Cardiac muscle cell (in vitro differentiated cells and primary cell): ENCODE data around the gene PITPNB. TPM values are rescaled to one million over a fixed set of nuclear protein-coding genes. Genes with fewer than 3 reads are reported as not detected.
A peak's percentile ranks its signal among the peaks of the same experiment; 100 is the strongest.

ENCODE experiments used
- DNase-seq, 2 donors: peaks; one replicate each; pipeline versions ENCODE4 v3.0.0 to v3.0.0-alpha.2; 2010 to 2017; ENCODE audit warnings: low read depth in 1 of 2, low spot score in 1 of 2
- H3K27ac ChIP-seq: fragments of 200-600 bp; sonication (generic); 2 replicates; pipeline ENCODE4 v1.5.1; 2016
- H3K27me3 ChIP-seq: fragments of 200-600 bp; sonication (generic); 2 replicates; pipeline ENCODE4 v1.6.0; 2016; ENCODE audit warnings: control low read depth
- H3K36me3 ChIP-seq: fragments of 200-600 bp; sonication (generic); 2 replicates; pipeline ENCODE4 v1.5.1; 2016; ENCODE audit warnings: control low read depth
- H3K4me1 ChIP-seq: fragments of 200-600 bp; sonication (generic); 2 replicates; pipeline ENCODE4 v1.8.1; 2017; ENCODE audit warnings: low read depth, mild to moderate bottlenecking, mixed run types
- H3K4me3 ChIP-seq: fragments of 200-600 bp; sonication (generic); 2 replicates; pipeline ENCODE4 v1.5.1; 2016; ENCODE audit warnings: mild to moderate bottlenecking
- H3K9me3 ChIP-seq: fragments of 200-600 bp; sonication (generic); 2 replicates; pipeline ENCODE4 v1.5.1; 2017; ENCODE audit warnings: low read depth, mild to moderate bottlenecking, control low read depth
- polyA plus RNA-seq: library from polyadenylated mRNA; unstranded; fragments of >200 nt; fragmentation: Nextera tagmentation; extraction: Ambion mirVana; gene quantifications from 2 replicates; pipeline ENCODE4 v1.2.1, GENCODE V29; 2016
- total RNA-seq: library from RNA; depleted of rRNA; stranded (reverse); fragments of >200 nt; gene quantifications from 2 replicates; pipeline ENCODE4 v1.2.3, GENCODE V29; 2016
- TF ChIP-seq, protein P1 (sequence below): IDR thresholded peaks from 2 replicates; pipeline ENCODE4 v1.5.1; 2012; ENCODE audit warnings: low read depth, mild to moderate bottlenecking, low read length

The PITPNB gene
- total and polyA plus RNA-seq, 2 experiments from 2014 or later: 73.2 to 131 TPM

DNA sequence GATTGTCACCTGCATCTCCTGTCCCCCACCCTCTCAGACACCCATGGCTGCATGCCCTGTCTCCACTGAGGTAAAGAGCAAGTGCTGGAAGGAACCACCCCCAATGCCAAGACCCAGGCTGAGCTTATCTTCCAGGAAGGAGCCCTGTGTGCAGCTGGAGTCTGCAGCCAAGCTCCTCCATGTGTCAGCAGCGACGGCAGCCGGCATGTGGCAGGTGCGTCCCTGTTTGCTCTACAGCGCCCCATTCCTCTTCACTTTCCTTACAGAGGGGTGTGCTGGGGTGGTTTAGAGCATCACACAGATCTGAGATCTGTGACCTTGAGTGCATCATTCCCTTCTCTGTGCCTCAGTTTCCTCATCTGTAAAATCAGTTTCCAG is 109.8 kb downstream of the PITPNB start:
- H3K4me1 ChIP-seq: peaks cover 10% of the 10 kb centered on the region
- no peak for DNase-seq
- H3K36me3 ChIP-seq: no peaks in the 10 kb centered on the region
- H3K4me3 ChIP-seq: no peak overlapping the region
- H3K27me3 ChIP-seq: no peaks in the 10 kb centered on the region
- no peaks in the 10 kb centered on the region for H3K9me3 ChIP-seq
- H3K27ac ChIP-seq: no peak overlapping the region
- TF ChIP-seq, protein P1, sequence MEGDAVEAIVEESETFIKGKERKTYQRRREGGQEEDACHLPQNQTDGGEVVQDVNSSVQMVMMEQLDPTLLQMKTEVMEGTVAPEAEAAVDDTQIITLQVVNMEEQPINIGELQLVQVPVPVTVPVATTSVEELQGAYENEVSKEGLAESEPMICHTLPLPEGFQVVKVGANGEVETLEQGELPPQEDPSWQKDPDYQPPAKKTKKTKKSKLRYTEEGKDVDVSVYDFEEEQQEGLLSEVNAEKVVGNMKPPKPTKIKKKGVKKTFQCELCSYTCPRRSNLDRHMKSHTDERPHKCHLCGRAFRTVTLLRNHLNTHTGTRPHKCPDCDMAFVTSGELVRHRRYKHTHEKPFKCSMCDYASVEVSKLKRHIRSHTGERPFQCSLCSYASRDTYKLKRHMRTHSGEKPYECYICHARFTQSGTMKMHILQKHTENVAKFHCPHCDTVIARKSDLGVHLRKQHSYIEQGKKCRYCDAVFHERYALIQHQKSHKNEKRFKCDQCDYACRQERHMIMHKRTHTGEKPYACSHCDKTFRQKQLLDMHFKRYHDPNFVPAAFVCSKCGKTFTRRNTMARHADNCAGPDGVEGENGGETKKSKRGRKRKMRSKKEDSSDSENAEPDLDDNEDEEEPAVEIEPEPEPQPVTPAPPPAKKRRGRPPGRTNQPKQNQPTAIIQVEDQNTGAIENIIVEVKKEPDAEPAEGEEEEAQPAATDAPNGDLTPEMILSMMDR: no peak

DNA sequence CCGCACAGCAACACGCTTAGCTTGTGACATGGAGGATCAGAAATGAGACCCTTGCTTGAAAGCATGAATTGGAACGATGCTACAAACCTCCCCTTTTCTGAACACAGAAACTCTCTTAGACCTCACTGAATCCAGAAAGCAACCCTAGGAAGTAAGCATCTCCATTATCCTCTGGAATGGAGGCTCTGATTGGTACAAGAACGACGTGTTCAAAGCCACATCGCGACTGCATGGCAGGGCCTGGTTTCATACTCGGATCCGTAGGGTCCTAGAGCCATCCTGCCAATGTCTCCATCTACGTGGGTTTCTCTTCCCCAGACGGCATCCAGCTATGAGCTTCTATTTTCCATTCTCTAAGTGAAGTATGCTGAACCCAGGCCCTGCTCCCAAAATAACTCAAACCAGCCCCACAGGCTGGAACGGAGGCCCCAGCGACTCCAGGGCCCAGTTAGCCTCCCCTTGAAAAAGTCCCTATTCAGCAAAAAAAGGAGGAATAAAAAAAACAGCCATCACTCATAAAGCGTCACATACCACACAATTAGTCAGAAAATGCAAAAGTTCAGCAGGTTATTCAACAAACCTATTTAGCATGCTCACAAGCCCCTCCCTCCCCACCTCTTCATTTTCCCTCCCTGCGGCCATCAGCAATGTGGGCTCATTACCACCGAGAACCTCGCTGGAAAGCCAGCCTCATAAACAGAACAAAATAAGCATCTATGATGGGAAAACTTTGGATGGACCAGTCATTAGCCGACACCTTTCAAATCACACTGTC is 110.4 kb downstream of the PITPNB start:
- H3K36me3 ChIP-seq: no peaks in the 10 kb centered on the region
- TF ChIP-seq, protein P1: no peak
- H3K27ac ChIP-seq: no peak overlapping the region
- H3K27me3 ChIP-seq: no peaks in the 10 kb centered on the region
- H3K9me3 ChIP-seq: no peaks in the 10 kb centered on the region
- H3K4me3 ChIP-seq: no peak overlapping the region
- no peak for DNase-seq
- peaks cover 10% of the 10 kb centered on the region for H3K4me1 ChIP-seq

DNA sequence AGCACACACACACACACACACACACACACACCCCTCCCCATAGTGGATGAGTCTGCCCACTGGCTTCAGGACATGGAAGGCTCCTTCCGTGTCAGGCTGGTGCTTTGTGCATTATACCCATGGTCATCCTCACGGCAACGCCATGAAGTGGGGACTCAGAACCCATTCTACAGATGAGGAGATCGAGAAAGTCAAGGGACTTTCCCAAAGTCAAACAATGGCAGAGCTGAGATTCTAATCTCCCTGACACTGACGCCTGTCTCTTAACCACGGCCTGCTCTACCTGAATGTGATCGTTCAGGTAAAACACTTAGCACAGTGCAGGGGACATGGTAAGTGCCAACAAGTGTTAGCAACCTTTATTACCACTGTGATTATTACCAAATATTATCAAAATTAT is 113.2 kb downstream of the PITPNB start:
- Histone ChIP-seq H3K27me3 (no peaks in the 10 kb centered on the region), H3K27ac (no peak overlapping the region), H3K9me3 (no peaks in the 10 kb centered on the region), H3K36me3 (no peaks in the 10 kb centered on the region), H3K4me1 (peaks cover 18% of the 10 kb centered on the region), H3K4me3 (no peak overlapping the region)
- DNase-seq: no peak
- TF ChIP-seq, protein P1: no peak

DNA sequence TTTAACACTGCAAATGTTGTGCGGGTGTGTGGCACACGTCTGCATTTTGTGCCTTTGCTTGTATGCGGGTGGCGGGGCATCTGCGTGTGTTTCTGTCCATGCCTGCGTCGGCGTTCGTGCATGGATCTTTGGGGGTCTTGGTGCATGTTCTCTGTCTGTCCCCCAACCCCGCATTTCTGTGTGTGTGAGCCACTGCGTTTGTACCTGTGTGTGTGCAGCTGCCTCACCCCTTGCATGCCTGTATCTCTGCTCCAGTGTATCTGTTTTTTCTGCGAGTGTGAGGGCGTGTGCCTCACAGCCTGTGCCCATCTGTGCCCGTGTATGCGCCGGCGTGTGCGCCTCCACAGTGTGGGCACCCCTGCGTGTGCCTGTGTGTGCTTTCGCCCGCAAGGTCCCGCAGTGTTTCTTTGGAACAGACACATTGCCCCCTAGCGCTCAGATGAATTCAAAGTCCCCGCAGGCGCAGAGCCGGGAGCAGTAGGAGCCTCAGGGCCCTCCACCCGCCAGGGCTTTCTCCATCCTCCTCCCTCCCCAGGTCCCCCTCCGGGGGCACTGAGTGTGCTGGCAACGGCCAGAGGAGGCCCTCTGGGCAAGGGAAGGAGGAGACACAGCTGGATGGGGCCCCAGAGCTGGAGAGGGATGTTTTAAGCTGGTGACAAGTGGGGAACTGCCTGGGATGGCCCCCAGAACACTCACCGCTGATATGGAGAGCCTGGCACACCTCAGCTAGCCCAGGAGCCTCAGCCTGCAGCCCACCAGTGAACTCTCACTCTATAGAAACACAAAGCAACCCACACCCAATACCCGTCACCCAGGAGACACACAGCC is 114.4 kb downstream of the PITPNB start:
- Histone ChIP-seq H3K27me3 (peaks cover 5% of the 10 kb centered on the region), H3K4me3 (no peak overlapping the region), H3K36me3 (no peaks in the 10 kb centered on the region), H3K4me1 (peaks cover 23% of the 10 kb centered on the region), H3K9me3 (no peaks in the 10 kb centered on the region), H3K27ac (no peak overlapping the region)
- DNase-seq: peak; percentile 79 to 85
- TF ChIP-seq, protein P1: peak; percentile 70

DNA sequence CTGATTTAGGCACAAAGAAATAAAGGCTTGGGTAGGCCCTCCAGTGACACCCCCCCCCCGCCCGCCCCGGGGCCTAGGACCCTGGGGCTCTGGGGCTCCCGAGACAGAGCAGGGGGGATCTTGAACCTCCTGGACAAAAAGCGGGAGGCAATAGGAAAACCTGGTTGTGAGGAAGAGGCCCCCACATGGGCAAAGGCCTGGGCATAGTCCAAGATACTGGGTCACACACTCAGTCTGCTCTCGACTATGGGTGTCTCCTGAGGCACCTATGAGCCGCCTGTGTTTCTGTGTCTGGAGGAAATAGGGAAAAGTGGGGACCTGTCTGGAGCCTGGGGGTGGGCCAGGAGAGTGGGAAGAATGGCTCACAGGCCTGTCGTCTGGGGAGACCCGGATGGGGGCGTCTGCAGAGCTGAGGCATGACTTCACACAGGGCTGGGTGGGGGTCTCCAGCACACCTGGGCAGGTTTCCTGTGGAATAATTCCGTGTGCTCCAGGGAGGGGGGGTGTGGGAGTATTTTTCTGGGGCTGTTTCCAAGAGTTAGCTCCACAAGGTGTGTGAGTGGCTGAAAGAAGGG is 115.1 kb downstream of the PITPNB start:
- Histone ChIP-seq H3K27me3 (peaks cover 12% of the 10 kb centered on the region), H3K36me3 (no peaks in the 10 kb centered on the region), H3K4me1 (peaks cover 28% of the 10 kb centered on the region), H3K9me3 (no peaks in the 10 kb centered on the region), H3K4me3 (no peak overlapping the region), H3K27ac (no peak overlapping the region)
- no peak for DNase-seq
- TF ChIP-seq, protein P1: no peak
